HCT116 (cell line): ENCODE measurements around the gene EMP2. TPM values are rescaled to one million over a fixed set of nuclear protein-coding genes. Genes with fewer than 3 reads are reported as not detected.

Experiments used
- ATAC-seq: fragments of 200-7000 bp; cut with Tn5 transposase; 2 replicates; pipeline ENCODE4 v1.9.1; 2020; ENCODE audit warnings: mild to moderate bottlenecking, moderate library complexity
- BruUV-seq: library from RNA; stranded (reverse); fragments of 400-500 nt; replicated peaks from 2 replicates; lab custom pipeline; 2021; lab: Mats Ljungman, UMichigan
- CTCF ChIA-PET: fragments of 300-600 bp; sonication (Branson Sonifier 250); formaldehyde crosslinking; loops from one replicate; lab custom pipeline; 2021; ENCODE audit warnings: antibody characterized with exemption; lab: Charles Lee
- POLR2A ChIA-PET: fragments of 300-600, 350-600 bp; sonication (Branson Sonifier 250); formaldehyde crosslinking; loops from one replicate; lab custom pipeline; 2021; ENCODE audit warnings: antibody characterized with exemption; lab: Charles Lee
- RAD21 ChIA-PET, 2 experiments: fragments of 300-600 bp; sonication (Branson Sonifier 250); formaldehyde crosslinking; loops; one replicate each; lab custom pipeline; 2023; ENCODE audit warnings: low total read pairs in 2 of 2; ENCODE audit not compliant: uncharacterized antibody in 2 of 2, unreplicated experiment in 2 of 2, low non-redundant PET in 1 of 2; lab: Charles Lee
- DNase-seq: peaks from one replicate; pipeline ENCODE4 v3.0.0-alpha.2; 2010; ENCODE audit warnings: low read depth, low spot score
- H2AFZ ChIP-seq: fragments of 200-600 bp; shearing (Covaris generic), sonication (generic); 2 replicates; pipeline ENCODE4 v1.6.1; 2017; ENCODE audit warnings: low read depth, mixed run types, mixed read lengths, antibody characterized with exemption, low read length; ENCODE audit not compliant: poor library complexity, severe bottlenecking
- H3K27ac ChIP-seq: 2 replicates; pipeline ENCODE4 v1.5.1; 2012; ENCODE audit warnings: low read depth, low read length
- H3K27me3 ChIP-seq: fragments of 200-600 bp; sonication (generic); 2 replicates; pipeline ENCODE4 v1.6.1; 2016; ENCODE audit warnings: mixed run types, low read length, mixed read lengths; ENCODE audit not compliant: insufficient read depth
- H3K36me3 ChIP-seq, 2 experiments: fragments of 200-500 bp in 1 of 2; fragments of 200-600 bp in 1 of 2; sonication (Bioruptor generic) in 1 of 2; sonication (generic) in 1 of 2; 2 replicates each; pipeline versions ENCODE4 v1.5.1 to v1.6.1; 2014 to 2016; ENCODE audit warnings: low read length in 2 of 2, inconsistent platforms in 1 of 2, mixed read lengths in 1 of 2, mixed run types in 1 of 2; ENCODE audit not compliant: insufficient read depth in 2 of 2, control insufficient read depth in 1 of 2
- H3K4me1 ChIP-seq, 2 experiments: fragments of 200-600 bp in 1 of 2; sonication (generic) in 1 of 2; 2 replicates each; pipeline versions ENCODE4 v1.5.1 to v1.6.1; 2012 to 2017; ENCODE audit warnings: low read length in 2 of 2, inconsistent platforms in 1 of 2, mild to moderate bottlenecking in 1 of 2, mixed read lengths in 1 of 2, mixed run types in 1 of 2, moderate library complexity in 1 of 2; ENCODE audit not compliant: insufficient read depth in 2 of 2, control insufficient read depth in 1 of 2
- H3K4me2 ChIP-seq: fragments of 200-600 bp; sonication (generic); 2 replicates; pipeline ENCODE4 v1.6.1; 2017; ENCODE audit warnings: mixed run types, low read length, mixed read lengths
- H3K4me3 ChIP-seq, 2 experiments: fragments of 200-600 bp in 1 of 2; sonication (generic) in 1 of 2; replicated peaks in 1 of 2; 2 replicates each; pipeline ENCODE4 v1.5.1; 2011 to 2016; ENCODE audit warnings: low read length in 2 of 2, control low read depth in 1 of 2, low read depth in 1 of 2, mild to moderate bottlenecking in 1 of 2, mixed read lengths in 1 of 2, mixed run types in 1 of 2
- H3K79me2 ChIP-seq: fragments of 200-600 bp; sonication (generic); 2 replicates; pipeline ENCODE4 v1.6.1; 2017; ENCODE audit warnings: mild to moderate bottlenecking, mixed run types, low read length, moderate library complexity, mixed read lengths; ENCODE audit not compliant: insufficient read depth
- H3K9ac ChIP-seq: fragments of 200-600 bp; sonication (generic); 2 replicates; pipeline ENCODE4 v1.6.1; 2016; ENCODE audit warnings: low read length, mixed read lengths
- H3K9me2 ChIP-seq: fragments of 200-600 bp; sonication (generic), shearing (Covaris generic); 2 replicates; pipeline ENCODE4 v1.6.1; 2017; ENCODE audit warnings: mixed run types, mild to moderate bottlenecking, moderate library complexity; ENCODE audit not compliant: insufficient read depth
- H3K9me3 ChIP-seq, 2 experiments: fragments of 200-500 bp in 1 of 2; fragments of 200-600 bp in 1 of 2; sonication (Bioruptor generic) in 1 of 2; sonication (generic) in 1 of 2; 2 replicates each; pipeline ENCODE4 v1.6.1; 2014 to 2017; ENCODE audit warnings: low read length in 2 of 2, mixed read lengths in 2 of 2, inconsistent platforms in 1 of 2, low read depth in 1 of 2, mild to moderate bottlenecking in 1 of 2, mixed run types in 1 of 2, moderate library complexity in 1 of 2; ENCODE audit not compliant: control insufficient read depth in 1 of 2, insufficient read depth in 1 of 2
- H4K20me1 ChIP-seq: fragments of 200-600 bp; sonication (generic), shearing (Covaris generic); 2 replicates; pipeline ENCODE4 v1.6.1; 2017; ENCODE audit warnings: mixed run types, mild to moderate bottlenecking, moderate library complexity; ENCODE audit not compliant: insufficient read depth
- ATF3 ChIP-seq: IDR thresholded peaks from 2 replicates; pipeline ENCODE4 v1.6.1; 2012
- CBX3 ChIP-seq: IDR thresholded peaks from 2 replicates; pipeline ENCODE4 v1.6.1; 2012; ENCODE audit warnings: low read depth
- CEBPB ChIP-seq: IDR thresholded peaks from 2 replicates; pipeline ENCODE4 v1.6.1; 2012; ENCODE audit warnings: low read depth
- ELF1 ChIP-seq: IDR thresholded peaks from 2 replicates; pipeline ENCODE4 v1.6.1; 2012; ENCODE audit warnings: low read depth, borderline replicate concordance
- EZH2phosphoT487 ChIP-seq: fragments of 200-600 bp; IDR thresholded peaks from 2 replicates; pipeline ENCODE4 v1.6.1; 2018; ENCODE audit warnings: antibody characterized with exemption, borderline replicate concordance
- FOSL1 ChIP-seq: IDR thresholded peaks from 2 replicates; pipeline ENCODE4 v1.6.1; 2012; ENCODE audit warnings: low read depth
- JUND ChIP-seq: IDR thresholded peaks from 2 replicates; pipeline ENCODE4 v1.6.1; 2012
- MAX ChIP-seq: IDR thresholded peaks from 2 replicates; pipeline ENCODE4 v1.6.1; 2012
- POLR2AphosphoS5 ChIP-seq: IDR thresholded peaks from 2 replicates; pipeline ENCODE4 v1.6.1; 2011; ENCODE audit warnings: mild to moderate bottlenecking, low read depth, low read length, moderate library complexity
- RAD21 ChIP-seq: IDR thresholded peaks from 2 replicates; pipeline ENCODE4 v1.6.1; 2012; ENCODE audit warnings: low read depth, mild to moderate bottlenecking
- REST ChIP-seq: IDR thresholded peaks from 2 replicates; pipeline ENCODE4 v1.6.1; 2012; ENCODE audit warnings: low read depth
- SIN3A ChIP-seq: IDR thresholded peaks from 2 replicates; pipeline ENCODE4 v1.6.1; 2012; ENCODE audit warnings: low read depth
- SP1 ChIP-seq: IDR thresholded peaks from 2 replicates; pipeline ENCODE4 v1.6.1; 2012; ENCODE audit warnings: low read depth
- SRF ChIP-seq: IDR thresholded peaks from 2 replicates; pipeline ENCODE4 v1.6.1; 2012; ENCODE audit warnings: low read depth
- TCF7L2 ChIP-seq: IDR thresholded peaks from 2 replicates; pipeline ENCODE4 v1.7.0; 2011; ENCODE audit warnings: borderline replicate concordance, inconsistent platforms; ENCODE audit not compliant: insufficient read depth, insufficient read length; ENCODE audit errors: extremely low read depth
- YY1 ChIP-seq: IDR thresholded peaks from 2 replicates; pipeline ENCODE4 v1.6.1; 2011; ENCODE audit warnings: low read length, low read depth, moderate library complexity, mild to moderate bottlenecking; ENCODE audit not compliant: insufficient replicate concordance; ENCODE audit errors: extremely low read depth
- ZBTB33 ChIP-seq: IDR thresholded peaks from 2 replicates; pipeline ENCODE4 v1.6.1; 2011; ENCODE audit warnings: mild to moderate bottlenecking, low read length, moderate library complexity; ENCODE audit not compliant: insufficient replicate concordance; ENCODE audit errors: extremely low read depth
- ZFX ChIP-seq: fragments of 450-650 bp; IDR thresholded peaks from 2 replicates; pipeline ENCODE4 v1.6.1; 2017
- ZNF274 ChIP-seq: fragments of 200-500 bp; sonication (Bioruptor generic); IDR thresholded peaks from 2 replicates; pipeline ENCODE4 v1.6.1; 2014; ENCODE audit warnings: mild to moderate bottlenecking, low read depth, low read length, inconsistent platforms
- intact Hi-C: fragments of 100-400 bp; cut with micrococcal nuclease; formaldehyde crosslinking; loops from 2 replicates; pipeline ENCODE4 v1.10.0; 2022
- total RNA-seq: library from RNA; stranded (reverse); gene quantifications from one replicate; pipeline ENCODE4 v1.2.1, GENCODE V29; 2021; ENCODE audit not compliant: unreplicated experiment

EMP2 gene
- total RNA-seq, 1 experiment from 2014 or later: 32.6 TPM

GRCh38 chr16:10607157-10607556 lies 26.8 kb upstream of the EMP2 start:
- Histone ChIP-seq H3K4me2 (no peak overlapping the region), H3K4me1 (no peaks in the 10 kb centered on the region), H3K27ac (no peak overlapping the region), H3K27me3 (no peaks in the 10 kb centered on the region), H3K36me3 (no peaks in the 10 kb centered on the region), H4K20me1 (no peaks in the 10 kb centered on the region), H3K9me2 (no peaks in the 10 kb centered on the region), H2AFZ (no peak overlapping the region), H3K79me2 (no peaks in the 10 kb centered on the region), H3K4me3 (no peak overlapping the region), H3K9me3 (no peaks in the 10 kb centered on the region), H3K9ac (no peak overlapping the region)
- intact Hi-C loops: no loop called here
- no TSS peak for BruUV-seq
- no peak for ATAC-seq
- ChIA-PET CTCF (no interaction called here), RAD21 (no interaction called here), POLR2A (no interaction called here)
- no peak for DNase-seq
- TF ChIP-seq ZBTB33 (no peak), CEBPB (no peak), SP1 (no peak), REST (no peak), EZH2phosphoT487 (no peak), CBX3 (no peak), RAD21 (no peak), TCF7L2 (no peak), YY1 (no peak), POLR2AphosphoS5 (no peak), MAX (no peak), SIN3A (no peak), ATF3 (no peak), ELF1 (no peak), SRF (no peak), FOSL1 (no peak), ZNF274 (no peak), ZFX (no peak), JUND (no peak)
